GM19023 (cell line): Measurements from ENCODE around the gene CA5A.
A peak's percentile ranks its signal among the peaks of the same experiment; 100 is the strongest.
"Not testable (repeated sequence)": the region's sequence is repeated elsewhere in the genome, so short reads cannot be mapped to it uniquely, and the experiment has no call there.

ENCODE experiments used
- ATAC-seq: cut with Tn5 transposase; IDR thresholded peaks from one replicate; pipeline ENCODE4 v1.9.1; 2021; ENCODE audit warnings: mild to moderate bottlenecking, moderate library complexity; ENCODE audit not compliant: unreplicated experiment

CA5A gene

DNA sequence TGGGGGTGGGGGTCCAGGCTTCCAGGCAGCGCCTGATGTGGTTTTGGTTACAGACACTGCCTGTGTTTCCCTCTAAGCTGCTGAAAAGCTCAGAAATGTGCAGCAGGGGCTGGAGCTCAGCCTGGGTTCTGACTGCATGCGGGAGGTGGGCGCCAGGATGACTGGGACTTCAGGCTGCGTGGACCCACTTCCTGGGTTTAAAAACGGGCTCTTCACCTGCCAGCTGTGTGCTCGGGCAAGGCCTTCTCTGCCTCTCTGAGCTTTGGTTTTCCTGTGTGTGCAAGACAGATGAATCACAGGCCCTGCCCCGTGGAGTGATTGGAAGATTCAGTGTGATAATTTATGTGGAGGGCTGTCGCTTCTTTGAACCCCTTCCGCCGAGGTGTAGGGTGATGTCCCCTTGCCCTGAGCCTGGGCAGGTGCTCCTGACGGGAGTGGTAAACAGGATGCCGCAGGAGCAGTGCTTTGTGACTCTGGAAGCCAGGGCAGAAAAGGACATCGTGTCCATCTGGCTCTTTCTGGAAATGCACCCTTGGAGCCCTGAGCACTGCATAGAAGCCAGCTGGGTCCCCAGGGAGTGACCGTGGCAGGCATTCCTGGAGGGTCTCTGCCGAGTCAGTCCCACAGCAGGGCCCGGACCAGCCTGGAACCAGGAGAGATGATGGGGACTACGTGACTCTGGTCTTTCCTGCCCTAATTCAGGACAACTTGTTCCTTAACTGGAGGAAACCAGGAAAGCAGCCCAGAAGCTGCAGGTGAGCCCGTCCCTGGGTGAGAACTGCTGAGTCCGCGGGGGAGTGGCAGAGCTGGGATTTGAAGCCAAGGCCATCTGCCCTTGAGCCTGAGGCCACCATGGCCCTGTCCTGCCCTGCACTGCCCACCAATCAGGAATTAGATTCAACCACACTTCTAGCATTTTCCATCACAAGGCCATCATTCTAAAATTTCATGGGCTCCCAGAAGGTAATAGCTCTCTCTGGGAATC, 38.5 kb downstream of the CA5A start:
- ATAC-seq, result no peak

DNA sequence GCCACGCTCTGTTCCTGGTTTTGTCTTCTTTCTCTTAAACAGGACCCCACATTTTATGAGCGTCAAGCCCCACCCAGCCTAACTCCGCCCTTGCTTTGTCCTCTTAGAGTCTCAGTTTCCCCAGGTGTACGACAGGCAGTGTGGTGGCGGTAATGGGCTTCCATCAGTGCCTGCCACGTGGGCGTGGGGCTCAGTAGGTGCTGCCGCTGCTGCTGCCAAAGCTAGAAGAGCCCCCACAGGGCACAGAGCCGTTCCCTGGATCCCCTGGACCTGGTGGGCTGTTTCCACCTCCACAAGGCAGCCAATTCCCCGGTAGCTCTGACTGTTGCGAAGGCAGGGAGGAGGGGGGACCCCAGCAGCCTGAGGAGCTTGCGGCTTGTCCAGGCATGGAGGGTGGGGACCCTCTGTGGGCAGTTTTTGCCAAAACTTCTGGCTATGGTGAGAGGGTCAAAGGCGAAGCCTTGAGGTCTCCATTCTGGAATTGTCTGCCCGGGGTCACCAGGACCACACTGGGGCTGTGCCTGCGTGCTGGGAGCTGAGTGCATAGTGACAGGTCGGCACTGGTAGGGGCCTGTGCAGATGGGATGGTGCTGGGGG, 39.3 kb downstream of the CA5A start:
- ATAC-seq, result not testable (repeated sequence)

DNA sequence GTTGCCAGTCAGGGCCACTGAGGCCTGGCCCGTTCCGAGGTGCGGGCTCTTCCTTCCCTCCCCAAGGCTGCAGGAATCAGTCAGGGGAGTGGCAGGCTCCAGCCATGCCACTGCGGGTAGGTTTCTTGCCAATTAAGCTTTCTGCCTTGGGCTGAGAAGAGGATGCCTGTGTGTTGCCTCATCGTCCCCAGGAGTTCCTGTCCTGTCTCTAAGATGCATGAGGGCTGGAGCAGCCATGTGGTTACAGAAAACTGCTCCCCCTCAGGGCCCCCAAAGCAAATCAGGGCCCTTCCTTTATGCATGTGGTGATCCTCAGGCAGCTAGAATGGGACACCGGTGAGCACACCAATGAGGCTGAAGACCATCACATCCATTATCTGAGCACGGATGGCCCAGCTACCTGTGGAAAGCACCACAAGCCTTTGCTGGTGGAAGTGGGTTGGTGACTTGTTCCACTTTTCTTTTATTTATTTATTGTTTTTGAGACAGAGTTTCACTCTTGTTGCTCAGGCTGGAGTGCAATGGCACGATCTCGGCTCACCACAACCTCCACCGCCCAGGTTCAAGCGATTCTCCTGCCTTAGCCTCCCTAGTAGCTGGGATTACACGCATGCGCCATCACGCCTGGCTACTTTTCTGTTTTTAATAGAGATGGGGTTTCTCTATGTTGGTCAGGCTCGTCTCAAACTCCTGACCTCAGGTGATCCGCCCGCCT, 40.0 kb downstream of the CA5A start:
- not testable (repeated sequence) for ATAC-seq

DNA sequence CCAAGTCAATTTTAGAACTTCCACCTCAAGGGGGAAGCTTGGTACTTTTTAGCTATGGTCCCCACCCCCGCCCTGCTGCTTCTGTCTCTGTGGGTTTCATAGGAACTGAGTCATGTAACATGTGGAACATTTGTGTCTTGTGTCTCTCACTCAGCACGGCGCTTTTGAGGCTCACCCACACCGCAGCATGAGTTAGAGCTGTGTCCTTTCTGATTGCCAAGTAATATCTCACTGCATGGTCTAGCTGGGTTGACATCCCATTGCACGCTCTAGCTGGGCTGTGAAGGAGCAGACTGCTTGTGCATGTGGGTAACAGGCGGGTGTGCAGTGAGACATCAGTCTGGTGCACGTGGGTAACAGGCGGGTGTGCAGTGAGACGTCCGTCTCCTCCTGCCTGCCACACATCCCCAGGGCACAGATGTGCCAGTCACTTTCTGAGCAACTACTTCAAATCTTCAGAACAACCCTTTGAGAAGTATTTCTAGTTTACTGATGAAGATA, 40.6 kb downstream of the CA5A start:
- peak; percentile 78 for ATAC-seq

DNA sequence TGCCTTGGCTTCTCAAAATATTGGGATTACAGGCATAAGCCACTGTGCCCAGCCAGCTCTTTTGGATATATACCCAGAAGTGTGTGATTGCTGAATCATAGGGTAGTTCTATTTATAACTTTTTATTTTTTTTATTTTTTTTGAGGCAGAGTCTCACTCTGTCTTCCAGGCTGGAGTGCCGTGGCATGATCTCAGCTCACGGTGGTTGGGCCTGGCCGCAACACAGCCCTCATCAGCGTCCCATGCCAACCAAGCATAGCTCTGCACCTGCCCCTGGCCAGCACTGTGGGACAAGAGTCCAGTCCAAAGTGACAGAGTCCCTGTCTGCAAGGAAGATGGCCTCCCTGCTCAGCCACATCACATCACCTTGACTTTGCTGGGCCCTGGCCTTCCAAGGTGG, 42.3 kb downstream of the CA5A start:
- not testable (repeated sequence) for ATAC-seq

DNA sequence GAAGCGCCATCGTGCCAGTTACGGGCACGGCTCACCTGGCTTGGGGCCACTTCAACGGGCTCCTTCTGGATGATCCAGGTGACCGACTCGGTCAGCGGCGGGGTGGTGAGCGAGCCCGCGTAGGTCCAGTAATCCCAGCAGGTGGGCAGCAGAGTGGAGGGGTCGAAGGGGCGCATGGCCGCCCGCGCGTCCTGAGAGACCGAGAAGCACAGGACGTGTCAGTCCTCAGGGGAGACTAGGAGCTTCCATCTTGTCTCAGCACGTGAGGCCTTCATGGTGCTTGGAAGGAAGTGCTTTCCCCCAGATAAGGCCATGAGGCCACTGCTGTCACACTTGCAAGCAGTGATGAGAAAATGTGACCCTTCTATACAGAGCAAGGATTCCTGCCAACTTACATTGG, 44.6 kb downstream of the CA5A start:
- no peak for ATAC-seq

DNA sequence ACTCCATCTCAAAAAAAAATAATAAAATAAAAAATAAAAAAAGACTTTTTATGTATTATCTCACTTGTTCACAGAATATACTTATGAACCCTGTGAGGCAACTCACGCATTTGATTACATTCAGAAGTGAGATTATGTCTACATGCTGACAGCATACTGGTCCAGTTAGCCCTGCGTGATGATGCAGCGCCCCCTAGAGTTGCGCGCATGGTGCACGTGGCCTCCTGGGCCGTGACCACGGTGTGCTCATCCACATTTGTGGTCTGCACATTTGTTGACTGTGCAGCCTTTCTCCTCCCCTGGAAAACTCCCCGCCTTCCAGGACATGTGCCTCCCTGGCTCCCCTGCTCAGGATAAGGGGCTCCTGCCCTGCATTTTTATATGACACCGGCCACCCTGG, 46.6 kb downstream of the CA5A start:
- ATAC-seq, result not testable (repeated sequence)

DNA sequence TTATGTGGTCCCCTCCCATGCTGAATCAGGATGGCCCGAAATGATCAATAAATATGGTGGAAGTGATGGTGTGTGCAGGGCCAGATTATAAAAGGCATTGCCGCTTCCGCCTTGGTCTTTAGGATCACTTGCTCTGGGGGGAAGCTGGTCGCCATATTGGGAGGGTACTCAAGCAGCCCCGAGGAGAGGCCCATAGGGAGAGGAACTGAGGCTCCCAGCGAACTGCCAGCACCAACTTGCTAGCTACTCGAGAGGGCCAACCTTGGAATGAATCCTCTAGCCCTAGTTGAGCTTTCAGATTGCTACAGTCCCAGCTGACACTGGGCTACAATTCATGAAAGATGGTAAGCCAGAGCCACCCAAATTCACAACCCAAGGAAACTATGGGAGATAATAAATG, 48.0 kb downstream of the CA5A start:
- ATAC-seq, result not testable (repeated sequence)

DNA sequence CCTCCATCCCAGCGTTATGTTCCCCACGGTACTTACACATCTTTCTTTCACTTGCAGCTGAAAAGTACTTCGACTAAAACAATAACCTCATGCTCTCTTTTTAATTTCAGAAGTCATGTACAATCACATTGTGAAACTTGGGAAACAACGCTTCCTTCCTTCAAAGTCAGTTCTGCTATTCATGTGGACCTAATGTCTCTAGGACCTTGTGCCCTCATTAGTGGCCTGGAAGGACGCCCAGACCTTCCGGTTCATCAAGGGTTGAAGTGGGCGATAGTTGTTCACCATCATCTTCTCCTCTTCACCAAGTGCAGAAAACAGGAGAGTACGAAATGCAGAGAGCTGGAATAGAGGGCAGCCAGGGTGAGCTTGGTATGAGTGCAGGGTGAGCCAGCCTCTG, 48.4 kb downstream of the CA5A start:
- ATAC-seq, result not testable (repeated sequence)

DNA sequence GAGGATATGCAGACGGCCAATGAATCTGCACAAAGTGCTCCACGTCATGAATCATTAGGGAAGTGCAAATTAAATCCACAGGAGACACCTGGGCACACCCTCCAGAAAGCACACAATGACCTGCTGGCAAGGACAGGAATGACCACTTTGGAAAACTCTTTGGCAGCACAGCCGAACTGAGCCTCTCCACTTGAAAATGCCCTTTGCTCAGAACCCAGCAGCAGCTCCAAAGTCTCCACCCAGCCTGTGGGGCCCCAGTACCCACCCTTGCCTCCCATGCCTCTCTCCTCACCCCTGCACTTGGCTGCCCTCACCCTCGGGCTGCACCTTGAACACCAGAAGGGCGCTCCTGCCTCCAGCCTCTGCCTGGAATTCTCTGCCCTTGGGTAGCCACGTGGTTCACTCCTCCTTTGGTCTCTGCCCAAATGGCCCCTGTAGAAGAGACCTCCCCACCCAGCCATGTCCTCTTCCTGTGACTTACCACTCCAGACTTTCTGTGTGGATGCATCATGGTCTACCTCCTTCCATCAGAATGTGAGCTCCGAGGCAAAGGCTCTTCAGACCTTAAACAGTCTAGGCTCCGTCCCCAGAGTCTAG, 50.9 kb downstream of the CA5A start:
- ATAC-seq, result not testable (repeated sequence)

DNA sequence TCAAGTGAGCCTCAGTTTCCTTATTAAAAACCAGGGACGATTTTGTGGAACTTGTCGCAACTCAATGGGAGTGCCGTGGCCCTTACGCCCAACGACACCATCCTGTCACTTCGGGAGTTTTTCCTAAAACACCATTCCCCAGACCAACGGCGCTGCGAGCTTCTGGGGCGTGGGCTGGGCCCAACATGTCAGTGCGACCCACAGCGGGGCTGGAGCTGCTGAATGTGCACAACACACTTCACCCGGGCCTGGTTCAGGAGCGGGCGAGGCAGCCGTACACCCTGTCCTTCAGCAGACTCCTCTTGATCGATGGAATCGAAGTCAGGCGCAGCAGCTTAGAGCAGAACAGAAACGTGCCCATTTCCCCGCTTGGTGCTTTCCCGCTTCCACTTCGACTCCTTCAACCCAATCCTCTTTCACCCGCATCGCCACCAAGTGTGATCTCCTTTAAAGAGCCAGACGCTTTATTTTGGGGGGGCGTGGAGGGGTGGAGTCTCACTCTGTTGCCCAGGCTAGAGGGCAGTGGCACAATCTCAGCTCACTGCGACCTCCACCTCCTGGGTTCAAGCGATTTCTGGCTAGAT, 53.8 kb downstream of the CA5A start:
- ATAC-seq, result no peak

DNA sequence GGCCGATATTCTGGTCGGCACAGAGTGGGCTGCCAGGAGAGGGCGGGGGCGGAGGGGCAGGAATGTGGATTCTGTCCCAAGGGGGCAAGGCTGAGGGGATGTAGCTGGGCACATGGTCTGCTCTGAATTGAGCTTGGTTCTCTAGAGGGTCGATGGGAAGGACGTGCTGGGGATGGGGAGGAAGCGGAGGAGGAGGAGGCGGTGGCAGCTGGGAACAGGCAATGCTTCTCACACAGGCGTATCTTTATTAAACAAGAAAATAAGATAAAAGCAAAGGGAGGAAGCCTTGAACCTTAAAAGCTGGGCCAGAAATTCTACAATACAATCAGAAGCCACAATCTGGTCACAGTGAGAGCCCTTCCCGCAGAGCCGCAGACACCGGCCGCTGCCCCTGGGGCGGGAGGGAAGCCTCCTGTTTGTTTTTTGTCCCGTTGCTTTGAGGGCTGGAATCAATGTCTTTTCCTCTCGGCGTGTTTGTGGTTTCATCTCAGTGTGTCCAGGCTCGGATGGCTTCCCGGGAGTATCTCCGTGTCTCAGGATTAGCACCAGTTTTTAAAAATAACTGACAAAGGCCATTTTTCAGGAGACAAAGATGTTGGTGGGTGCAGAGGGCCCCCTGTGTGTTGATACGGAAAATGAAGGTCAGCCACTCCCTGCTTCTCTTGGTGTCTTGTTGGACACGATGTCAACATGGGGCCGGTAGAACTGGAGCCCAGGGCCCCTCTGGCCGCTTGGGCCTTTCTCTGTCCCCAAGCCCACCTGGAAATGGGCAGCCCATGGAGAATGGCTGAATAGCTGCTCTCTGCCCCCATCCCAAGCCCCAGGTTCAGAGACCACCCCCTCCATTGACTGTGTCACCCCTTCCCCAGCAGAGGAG, 54.8 kb downstream of the CA5A start:
- no peak for ATAC-seq

DNA sequence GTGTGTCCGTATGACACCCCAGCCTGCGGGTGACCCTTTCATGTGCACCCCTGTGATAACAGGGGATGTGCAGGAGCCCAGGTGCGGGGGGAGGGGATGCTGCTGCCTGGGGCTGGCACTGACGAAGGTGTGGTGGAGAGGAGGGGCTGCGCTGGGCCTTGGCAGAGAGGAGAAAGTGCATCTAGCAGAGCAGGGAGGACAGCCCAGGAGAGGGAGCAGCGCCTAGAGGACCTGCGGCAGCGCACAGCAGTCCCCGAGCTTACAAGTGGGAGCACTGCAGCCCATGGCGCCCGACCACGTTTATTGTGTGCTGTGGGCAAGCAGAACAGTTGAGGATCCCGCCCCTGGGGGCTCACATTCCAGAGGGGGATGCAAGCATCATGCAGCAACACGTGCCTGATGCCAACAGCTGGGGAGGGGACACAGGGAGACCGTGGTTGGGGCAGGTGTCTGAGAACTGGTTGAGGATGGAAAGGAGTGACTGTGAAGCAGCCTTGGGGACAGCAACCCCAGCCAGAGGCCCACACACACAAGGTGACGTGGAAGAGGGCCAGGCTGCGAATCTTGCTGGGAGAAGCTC, 56.1 kb downstream of the CA5A start:
- ATAC-seq, result no peak

DNA sequence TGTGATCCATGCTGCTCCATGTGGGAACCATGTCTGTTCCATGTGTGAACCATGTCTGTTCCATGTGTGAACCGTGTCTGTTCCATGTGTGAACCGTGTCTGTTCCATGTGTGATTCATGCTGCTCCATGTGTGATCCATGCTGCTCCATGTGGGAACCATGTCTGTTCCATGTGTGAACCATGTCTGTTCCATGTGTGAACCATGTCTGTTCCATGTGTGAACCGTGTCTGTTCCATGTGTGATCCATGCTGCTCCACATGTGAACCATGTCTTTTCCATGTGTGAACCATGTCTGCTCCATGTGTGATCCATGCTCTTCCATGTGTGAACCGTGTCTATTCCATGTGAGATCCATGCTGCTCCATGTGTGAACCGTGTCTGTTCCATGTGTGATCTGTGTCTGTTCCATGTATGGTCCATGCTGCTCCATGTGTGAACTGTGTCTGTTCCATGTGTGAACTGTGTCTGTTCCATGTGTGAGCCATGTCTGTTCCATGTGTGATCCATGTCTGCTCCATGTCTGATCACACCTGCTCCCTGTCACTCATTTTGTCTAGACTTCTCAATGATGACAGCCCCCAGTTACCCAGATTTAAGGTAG, 56.8 kb downstream of the CA5A start:
- ATAC-seq, result not testable (repeated sequence)

DNA sequence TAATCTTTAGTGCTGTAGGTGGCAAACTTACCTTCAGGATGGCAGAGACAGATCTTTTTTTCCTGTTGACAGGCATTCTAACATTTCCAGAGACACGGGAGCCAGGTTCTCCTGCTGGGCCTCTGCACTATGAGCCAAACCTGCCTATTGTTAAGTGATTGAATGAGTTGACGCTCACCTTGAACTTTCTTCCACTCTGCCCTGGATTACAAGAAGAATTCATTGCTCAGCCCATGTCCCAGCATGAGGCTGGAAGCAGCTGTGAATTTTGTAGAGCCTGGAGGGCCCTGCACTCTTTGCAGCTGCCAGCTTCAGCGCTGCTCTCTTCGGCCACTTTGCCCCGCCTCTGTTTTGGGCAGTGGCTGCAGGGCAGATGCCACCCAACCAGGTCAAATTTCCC, 57.6 kb downstream of the CA5A start:
- no peak for ATAC-seq

DNA sequence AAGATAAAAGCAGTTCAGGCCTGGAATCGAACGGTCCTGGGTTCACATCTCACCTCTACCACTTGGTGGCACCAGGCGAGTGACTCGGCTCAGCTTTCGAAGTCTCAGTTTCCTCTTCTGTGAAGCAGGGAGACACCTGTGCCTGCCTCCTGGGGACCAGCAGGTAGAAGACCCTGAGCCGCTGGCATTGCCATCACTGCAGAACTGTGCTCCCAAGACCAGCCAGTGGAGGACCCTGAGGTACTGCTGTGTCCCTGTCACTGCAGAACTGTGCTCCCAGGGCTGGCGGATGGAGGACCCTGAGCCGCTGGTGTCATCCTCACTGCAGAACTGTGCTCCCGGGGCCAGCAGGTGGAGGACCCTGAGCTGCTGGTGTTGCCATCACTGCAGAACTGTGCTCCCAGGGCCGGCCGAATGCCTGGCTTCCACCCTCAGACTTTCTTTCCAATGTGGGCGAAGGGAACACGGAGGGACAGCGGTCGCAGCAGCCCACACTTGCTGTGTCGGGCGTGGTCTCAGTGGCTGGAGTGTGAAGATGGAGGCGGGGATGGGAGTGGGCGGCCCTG, 58.3 kb downstream of the CA5A start:
- no peak for ATAC-seq

DNA sequence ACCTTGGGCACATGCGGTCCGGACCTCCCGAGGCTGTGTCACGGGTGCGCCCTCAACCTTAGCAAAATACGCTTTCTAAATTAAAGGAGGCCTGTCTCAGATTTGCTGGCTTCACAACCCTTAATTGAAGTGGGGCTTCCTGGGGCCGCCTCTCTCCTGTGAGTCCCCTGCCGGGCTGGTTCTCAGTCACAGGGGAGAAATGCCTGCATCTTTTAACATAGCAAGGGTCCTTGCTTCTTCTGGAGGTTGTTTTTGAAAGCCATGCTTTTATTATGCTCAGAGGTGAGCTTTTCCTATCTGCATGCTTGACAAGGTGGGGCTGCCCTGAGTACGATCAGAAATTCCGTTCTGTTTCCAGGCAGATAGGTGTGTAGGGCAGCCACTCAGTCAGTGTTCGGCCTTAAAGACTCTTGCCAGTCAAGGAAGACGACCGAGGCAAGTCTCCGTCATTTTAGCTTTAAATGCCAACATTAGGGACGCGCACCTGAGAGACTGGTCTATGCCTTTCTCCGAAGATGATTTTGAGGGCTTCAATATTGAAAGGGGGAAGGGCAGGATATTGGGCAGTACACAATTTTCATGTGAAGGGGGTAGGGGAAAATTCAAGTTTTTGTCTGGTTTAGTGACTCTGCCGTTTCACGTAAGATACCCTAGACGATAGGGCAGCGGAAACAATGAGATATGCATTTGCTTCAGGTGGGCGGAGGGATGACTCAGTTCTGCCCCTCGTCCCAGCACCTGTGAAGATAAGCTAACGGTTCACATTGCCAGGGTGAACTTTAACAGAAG, 61.5 kb downstream of the CA5A start:
- ATAC-seq, result no peak
